HG03175 (cell line): Measurements from ENCODE around the gene SIX3.

Experiments
- ATAC-seq: cut with Tn5 transposase; IDR thresholded peaks from one replicate; pipeline ENCODE4 v1.9.1; 2021; ENCODE audit warnings: mild to moderate bottlenecking, moderate library complexity; ENCODE audit not compliant: unreplicated experiment

Gene SIX3

GRCh38 chr2:44942304-44943030, 965 bp downstream of the SIX3 start:
- no peak for ATAC-seq

GRCh38 chr2:44943031-44943692, 1.7 kb downstream of the SIX3 start:
- ATAC-seq: no peak

GRCh38 chr2:44943693-44944101, 2.2 kb downstream of the SIX3 start:
- no peak for ATAC-seq

- no peak for ATAC-seq
These were observed 2.8 kb downstream of the SIX3 start for GRCh38 chr2:44944102-44944951.

GRCh38 chr2:44944952-44945612, 3.6 kb downstream of the SIX3 start:
- no peak for ATAC-seq

- no peak for ATAC-seq
These were observed 4.3 kb downstream of the SIX3 start for GRCh38 chr2:44945676-44946371.

- ATAC-seq: no peak
These were observed 5.0 kb downstream of the SIX3 start for GRCh38 chr2:44946372-44947027.

- no peak for ATAC-seq
These were observed 5.5 kb downstream of the SIX3 start for GRCh38 chr2:44947028-44947375.

- ATAC-seq: no peak
These were observed 7.2 kb downstream of the SIX3 start for GRCh38 chr2:44948565-44949328.

- ATAC-seq: no peak
These were observed 8.0 kb downstream of the SIX3 start for GRCh38 chr2:44949329-44950151.

GRCh38 chr2:44950646-44951045, 9.1 kb downstream of the SIX3 start:
- no peak for ATAC-seq

GRCh38 chr2:44951124-44951523, 9.6 kb downstream of the SIX3 start:
- no peak for ATAC-seq

GRCh38 chr2:44951714-44952113, 10.2 kb downstream of the SIX3 start:
- ATAC-seq: no peak

- ATAC-seq: peak; percentile 58
These were observed 10.8 kb downstream of the SIX3 start for GRCh38 chr2:44952143-44952805.

- no peak for ATAC-seq
These were observed 11.4 kb downstream of the SIX3 start for GRCh38 chr2:44952806-44953498.

GRCh38 chr2:44953499-44953883, 12.0 kb downstream of the SIX3 start:
- no peak for ATAC-seq

GRCh38 chr2:44954447-44954888, 13.0 kb downstream of the SIX3 start:
- no peak for ATAC-seq
